ENCODE data around the gene LHX1.

- TF ChIP-seq PATZ1 (CRISPR knock-in tag; IDR thresholded peaks at IDR 0.05; ENCODE audit: borderline replicate concordance) = no peak
- TF ChIP-seq POU6F1 (CRISPR knock-in tag; IDR thresholded peaks at IDR 0.05; ENCODE audit: borderline replicate concordance, low read depth) = no peak
- no peak for TF ChIP-seq OSR1 (CRISPR knock-in tag; IDR thresholded peaks at IDR 0.05)
- no peak for TF ChIP-seq CSRNP3 (CRISPR knock-in tag; IDR thresholded peaks at IDR 0.05)
- no peak for TF ChIP-seq TOX (CRISPR knock-in tag; IDR thresholded peaks at IDR 0.05; ENCODE audit: borderline replicate concordance)
- no peak for TF ChIP-seq CREB5 (CRISPR knock-in tag; IDR thresholded peaks at IDR 0.05; ENCODE audit: low read depth)
- no peak for TF ChIP-seq ESRRG (CRISPR knock-in tag; IDR thresholded peaks at IDR 0.05)
- TF ChIP-seq, protein P1, sequence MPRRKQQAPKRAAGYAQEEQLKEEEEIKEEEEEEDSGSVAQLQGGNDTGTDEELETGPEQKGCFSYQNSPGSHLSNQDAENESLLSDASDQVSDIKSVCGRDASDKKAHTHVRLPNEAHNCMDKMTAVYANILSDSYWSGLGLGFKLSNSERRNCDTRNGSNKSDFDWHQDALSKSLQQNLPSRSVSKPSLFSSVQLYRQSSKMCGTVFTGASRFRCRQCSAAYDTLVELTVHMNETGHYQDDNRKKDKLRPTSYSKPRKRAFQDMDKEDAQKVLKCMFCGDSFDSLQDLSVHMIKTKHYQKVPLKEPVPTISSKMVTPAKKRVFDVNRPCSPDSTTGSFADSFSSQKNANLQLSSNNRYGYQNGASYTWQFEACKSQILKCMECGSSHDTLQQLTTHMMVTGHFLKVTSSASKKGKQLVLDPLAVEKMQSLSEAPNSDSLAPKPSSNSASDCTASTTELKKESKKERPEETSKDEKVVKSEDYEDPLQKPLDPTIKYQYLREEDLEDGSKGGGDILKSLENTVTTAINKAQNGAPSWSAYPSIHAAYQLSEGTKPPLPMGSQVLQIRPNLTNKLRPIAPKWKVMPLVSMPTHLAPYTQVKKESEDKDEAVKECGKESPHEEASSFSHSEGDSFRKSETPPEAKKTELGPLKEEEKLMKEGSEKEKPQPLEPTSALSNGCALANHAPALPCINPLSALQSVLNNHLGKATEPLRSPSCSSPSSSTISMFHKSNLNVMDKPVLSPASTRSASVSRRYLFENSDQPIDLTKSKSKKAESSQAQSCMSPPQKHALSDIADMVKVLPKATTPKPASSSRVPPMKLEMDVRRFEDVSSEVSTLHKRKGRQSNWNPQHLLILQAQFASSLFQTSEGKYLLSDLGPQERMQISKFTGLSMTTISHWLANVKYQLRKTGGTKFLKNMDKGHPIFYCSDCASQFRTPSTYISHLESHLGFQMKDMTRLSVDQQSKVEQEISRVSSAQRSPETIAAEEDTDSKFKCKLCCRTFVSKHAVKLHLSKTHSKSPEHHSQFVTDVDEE (CRISPR knock-in tag; IDR thresholded peaks at IDR 0.05) = no peak
- TF ChIP-seq GLIS3 (CRISPR knock-in tag; IDR thresholded peaks at IDR 0.05) = no peak
Observed at GRCh38 chr17:36889770-36890349, 47.4 kb upstream of the LHX1 start.
